Measurements from ENCODE around the gene KRTAP2-3. TPM values are rescaled to one million over a fixed set of nuclear protein-coding genes. Genes with fewer than 3 reads are reported as not detected.
"Not testable (repeated sequence)": the region's sequence is repeated elsewhere in the genome, so short reads cannot be mapped to it uniquely, and the experiment has no call there.

KRTAP2-3 gene
- total RNA-seq, 2 experiments from 2014 or later = not detected

- H3K4me1 Mint-ChIP-seq; H3K27ac Mint-ChIP-seq; H3K9me3 Mint-ChIP-seq; CTCF ChIA-PET; DNase-seq; H3K4me3 Mint-ChIP-seq; H3K36me3 Mint-ChIP-seq (ENCODE audit: low read depth); POLR2A ChIA-PET: not testable (repeated sequence)
- peaks cover 21% of the 10 kb centered on the region for H3K27me3 Mint-ChIP-seq
Observed at GRCh38 chr17:41034346-41034935, 25.5 kb downstream of the KRTAP2-3 start, which contains the start of gene KRTAP1-3. Gene KRTAP1-3 (minus strand): TSS chr17:41034874. CDS start chr17:41034821, 53 bp downstream.

- POLR2A ChIA-PET = no interaction called here
- H3K27ac Mint-ChIP-seq = no peak within 1 kb of the TSS
- H3K36me3 Mint-ChIP-seq (ENCODE audit: low read depth) = no peaks in the 10 kb centered on the region
- CTCF ChIA-PET = no interaction called here
- no peaks in the 10 kb centered on the region for H3K4me1 Mint-ChIP-seq
- no peak for DNase-seq
- no peak within 1 kb of the TSS for H3K4me3 Mint-ChIP-seq
- H3K27me3 Mint-ChIP-seq = peaks cover 10% of the 10 kb centered on the region
- no peaks in the 10 kb centered on the region for H3K9me3 Mint-ChIP-seq
Observed at GRCh38 chr17:41029633-41030245, 30.2 kb downstream of the KRTAP2-3 start, which contains the start of gene KRTAP1-4. Gene KRTAP1-4 (minus strand): TSS chr17:41030195. CDS start chr17:41030078, 117 bp downstream.

- no peak for DNase-seq
- ChIA-PET POLR2A (no interaction called here), CTCF (no interaction called here)
- Mint-ChIP-seq H3K27me3 (peaks cover 12% of the 10 kb centered on the region), H3K36me3 (ENCODE audit: low read depth) (no peaks in the 10 kb centered on the region), H3K9me3 (no peaks in the 10 kb centered on the region), H3K27ac (no peak within 1 kb of the TSS), H3K4me1 (no peaks in the 10 kb centered on the region), H3K4me3 (no peak within 1 kb of the TSS)
Observed at GRCh38 chr17:41026715-41027471, 33.0 kb downstream of the KRTAP2-3 start, which contains the start of gene KRTAP1-5. Gene KRTAP1-5 (minus strand): TSS chr17:41027208. CDS start chr17:41027155, 53 bp downstream.

- POLR2A ChIA-PET = no interaction called here
- H3K36me3 Mint-ChIP-seq (ENCODE audit: low read depth) = no peaks in the 10 kb centered on the region
- H3K4me1 Mint-ChIP-seq = no peaks in the 10 kb centered on the region
- no peaks in the 10 kb centered on the region for H3K9me3 Mint-ChIP-seq
- CTCF ChIA-PET = no interaction called here
- no peak for DNase-seq
- no peak overlapping the region for H3K27ac Mint-ChIP-seq
- peaks cover 2% of the 10 kb centered on the region for H3K27me3 Mint-ChIP-seq
- no peak overlapping the region for H3K4me3 Mint-ChIP-seq
Observed at GRCh38 chr17:41024697-41025096, 35.2 kb downstream of the KRTAP2-3 start.

GRCh38 chr17:41020336-41020735 is 39.6 kb downstream of the KRTAP2-3 start:
- no peak overlapping the region for H3K27ac Mint-ChIP-seq
- H3K36me3 Mint-ChIP-seq (ENCODE audit: low read depth) = no peaks in the 10 kb centered on the region
- H3K9me3 Mint-ChIP-seq = no peaks in the 10 kb centered on the region
- no peak overlapping the region for H3K4me3 Mint-ChIP-seq
- DNase-seq = no peak
- peaks cover 4% of the 10 kb centered on the region for H3K27me3 Mint-ChIP-seq
- no peaks in the 10 kb centered on the region for H3K4me1 Mint-ChIP-seq
- ChIA-PET CTCF (no interaction called here), POLR2A (no interaction called here)

- peaks cover 4% of the 10 kb centered on the region for H3K27me3 Mint-ChIP-seq
- H3K4me3 Mint-ChIP-seq = no peak overlapping the region
- CTCF ChIA-PET = no interaction called here
- H3K27ac Mint-ChIP-seq = no peak overlapping the region
- POLR2A ChIA-PET = no interaction called here
- no peaks in the 10 kb centered on the region for H3K9me3 Mint-ChIP-seq
- no peak for DNase-seq
- H3K4me1 Mint-ChIP-seq = no peaks in the 10 kb centered on the region
- no peaks in the 10 kb centered on the region for H3K36me3 Mint-ChIP-seq (ENCODE audit: low read depth)
Observed at GRCh38 chr17:41019415-41019814, 40.5 kb downstream of the KRTAP2-3 start.

GRCh38 chr17:41018541-41018940 is 41.4 kb downstream of the KRTAP2-3 start:
- Mint-ChIP-seq H3K9me3 (no peaks in the 10 kb centered on the region), H3K27ac (no peak overlapping the region), H3K36me3 (ENCODE audit: low read depth) (no peaks in the 10 kb centered on the region), H3K4me1 (no peaks in the 10 kb centered on the region), H3K4me3 (no peak overlapping the region), H3K27me3 (peaks cover 4% of the 10 kb centered on the region)
- POLR2A ChIA-PET = no interaction called here
- CTCF ChIA-PET = no interaction called here
- no peak for DNase-seq

GRCh38 chr17:41016578-41017215 is 43.2 kb downstream of the KRTAP2-3 start:
- ChIA-PET CTCF (no interaction called here), POLR2A (no interaction called here)
- H3K9me3 Mint-ChIP-seq = no peaks in the 10 kb centered on the region
- H3K27ac Mint-ChIP-seq = no peak overlapping the region
- H3K27me3 Mint-ChIP-seq = peaks cover 5% of the 10 kb centered on the region
- no peaks in the 10 kb centered on the region for H3K4me1 Mint-ChIP-seq
- no peaks in the 10 kb centered on the region for H3K36me3 Mint-ChIP-seq (ENCODE audit: low read depth)
- no peak for DNase-seq
- no peak overlapping the region for H3K4me3 Mint-ChIP-seq

- CTCF ChIA-PET = no interaction called here
- Mint-ChIP-seq H3K27ac (no peak overlapping the region), H3K4me3 (no peak overlapping the region), H3K27me3 (peaks cover 5% of the 10 kb centered on the region), H3K4me1 (no peaks in the 10 kb centered on the region), H3K9me3 (no peaks in the 10 kb centered on the region), H3K36me3 (ENCODE audit: low read depth) (no peaks in the 10 kb centered on the region)
- POLR2A ChIA-PET = no interaction called here
- no peak for DNase-seq
Observed at GRCh38 chr17:41015454-41015853, 44.5 kb downstream of the KRTAP2-3 start.

GRCh38 chr17:41013606-41014005 is 46.3 kb downstream of the KRTAP2-3 start:
- H3K4me1 Mint-ChIP-seq = no peaks in the 10 kb centered on the region
- CTCF ChIA-PET = interaction anchor here (2.0 kb wide), 1 partner anchor 535 kb away, joined by 4 read pairs; no protein-coding TSS in a partner anchor

GRCh38 chr17:41013181-41013580 is 46.7 kb downstream of the KRTAP2-3 start:
- ChIA-PET CTCF (interaction anchor here (2.0 kb wide), 1 partner anchor 536 kb away, joined by 4 read pairs; no protein-coding TSS in a partner anchor), POLR2A (no interaction called here)
- Mint-ChIP-seq H3K27me3 (peaks cover 7% of the 10 kb centered on the region), H3K27ac (no peak overlapping the region), H3K36me3 (ENCODE audit: low read depth) (no peaks in the 10 kb centered on the region), H3K9me3 (no peaks in the 10 kb centered on the region), H3K4me1 (no peaks in the 10 kb centered on the region), H3K4me3 (no peak overlapping the region)
- DNase-seq = no peak

More at GRCh38 chr17:41013606-41014005, 46.3 kb downstream of the KRTAP2-3 start:
- no peaks in the 10 kb centered on the region for H3K36me3 Mint-ChIP-seq (ENCODE audit: low read depth)
- POLR2A ChIA-PET = no interaction called here
- no peaks in the 10 kb centered on the region for H3K9me3 Mint-ChIP-seq
- H3K27me3 Mint-ChIP-seq = peaks cover 5% of the 10 kb centered on the region
- no peak overlapping the region for H3K4me3 Mint-ChIP-seq
- no peak overlapping the region for H3K27ac Mint-ChIP-seq
- no peak for DNase-seq

- no peaks in the 10 kb centered on the region for H3K36me3 Mint-ChIP-seq (ENCODE audit: low read depth)
- H3K9me3 Mint-ChIP-seq = no peaks in the 10 kb centered on the region
- no peak overlapping the region for H3K4me3 Mint-ChIP-seq
- ChIA-PET POLR2A (no interaction called here), CTCF (interaction anchor here (2.0 kb wide), 1 partner anchor 536 kb away, joined by 4 read pairs; no protein-coding TSS in a partner anchor)
- no peak overlapping the region for H3K27ac Mint-ChIP-seq
- no peaks in the 10 kb centered on the region for H3K4me1 Mint-ChIP-seq
- peaks cover 7% of the 10 kb centered on the region for H3K27me3 Mint-ChIP-seq
- DNase-seq = no peak
Observed at GRCh38 chr17:41012326-41013120, 47.4 kb downstream of the KRTAP2-3 start.

Data from activated CD4-positive, alpha-beta memory T cell treated with anti-CD3 and anti-CD28 coated beads, Interleukin-2, amount 10 ng/mL, durations not matched to agents 7 days and 5 days (primary cell).